H1 (cell line): Measurements from ENCODE around the gene RBM42. TPM values are rescaled to one million over a fixed set of nuclear protein-coding genes. Genes with fewer than 3 reads are reported as not detected.

Experiments
- CTCF ChIA-PET: fragments of 300-600 bp; sonication (Branson Sonifier 250); formaldehyde crosslinking; loops from one replicate; lab custom pipeline; 2021; ENCODE audit not compliant: partially characterized antibody; lab: Charles Lee
- POLR2A ChIA-PET: fragments of 300-600 bp; sonication (Branson Sonifier 250); formaldehyde crosslinking; loops from one replicate; lab custom pipeline; 2021; ENCODE audit warnings: inconsistent platforms; ENCODE audit not compliant: partially characterized antibody; lab: Charles Lee
- DNase-seq, 2 experiments: peaks; one replicate each; pipeline versions ENCODE4 v3.0.0 to v3.0.0-alpha.2; 2010 to 2022; ENCODE audit warnings: low spot score in 2 of 2, low read depth in 1 of 2, mixed read lengths in 1 of 2
- FAIRE-seq: peaks from 2 replicates; lab custom pipeline; 2011; peaks lifted over from hg19 to GRCh38; lab: Jason Lieb, UNC
- H2AFZ ChIP-seq: 2 replicates; pipeline ENCODE4 v1.8.1; 2012; ENCODE audit warnings: low read length, inconsistent platforms
- H2AK5ac ChIP-seq: 2 replicates; pipeline ENCODE4 v1.6.1; 2013; ENCODE audit warnings: low read depth, low read length
- H2BK120ac ChIP-seq: replicated peaks from 2 replicates; pipeline ENCODE3; 2013; ENCODE audit warnings: low read depth, low read length, inconsistent platforms
- H2BK12ac ChIP-seq: 2 replicates; pipeline ENCODE4 v1.6.1; 2013; ENCODE audit warnings: low read depth, low read length
- H2BK15ac ChIP-seq: 2 replicates; pipeline ENCODE4 v1.6.1; 2013; ENCODE audit warnings: low read length
- H2BK20ac ChIP-seq: 2 replicates; pipeline ENCODE4 v1.6.1; 2013; ENCODE audit warnings: low read length
- H2BK5ac ChIP-seq: 2 replicates; pipeline ENCODE4 v1.6.1; 2013; ENCODE audit warnings: low read depth, low read length
- H3K14ac ChIP-seq: 2 replicates; pipeline ENCODE4 v1.6.1; 2013; ENCODE audit warnings: inconsistent platforms; ENCODE audit not compliant: insufficient read length
- H3K18ac ChIP-seq: 2 replicates; pipeline ENCODE4 v1.6.1; 2013; ENCODE audit warnings: low read length; ENCODE audit errors: extremely low read depth
- H3K23ac ChIP-seq: 2 replicates; pipeline ENCODE4 v1.6.1; 2013; ENCODE audit warnings: inconsistent platforms; ENCODE audit not compliant: insufficient read length
- H3K23me2 ChIP-seq: 2 replicates; pipeline ENCODE4 v1.6.1; 2013; ENCODE audit warnings: low read depth, low read length
- H3K27ac ChIP-seq: 2 replicates; pipeline ENCODE4 v1.6.1; 2011; ENCODE audit warnings: low read depth, low read length, inconsistent platforms
- H3K27me3 ChIP-seq, 4 experiments: replicated peaks in 1 of 4; 1 replicate in 1 of 4; 2 replicates in 3 of 4; pipeline versions ENCODE4 v1.6.1 to v1.8.1; 2011 to 2013; ENCODE audit warnings: low read length in 3 of 4, mild to moderate bottlenecking in 3 of 4, inconsistent platforms in 2 of 4, mixed read lengths in 2 of 4, moderate library complexity in 1 of 4; ENCODE audit not compliant: control insufficient read depth in 3 of 4, insufficient read depth in 3 of 4; ENCODE audit errors: extremely low read depth in 1 of 4
- H3K36me3 ChIP-seq, 4 experiments: 2 replicates each; pipeline versions ENCODE4 v1.6.1 to v1.8.1; 2011 to 2013; ENCODE audit warnings: mild to moderate bottlenecking in 4 of 4, low read length in 3 of 4, moderate library complexity in 2 of 4, control low read depth in 1 of 4, inconsistent platforms in 1 of 4; ENCODE audit not compliant: insufficient read depth in 4 of 4, control insufficient read depth in 2 of 4
- H3K4ac ChIP-seq: replicated peaks from 2 replicates; pipeline ENCODE3; 2013; ENCODE audit warnings: low read length, low read depth, mixed read lengths, inconsistent platforms; ENCODE audit not compliant: insufficient read length
- H3K4me1 ChIP-seq, 4 experiments: replicated peaks in 1 of 4; 1 replicate in 1 of 4; 2 replicates in 3 of 4; pipeline versions ENCODE4 v1.6.1 to v1.8.1; 2011 to 2013; ENCODE audit warnings: low read length in 3 of 4, inconsistent platforms in 2 of 4, mixed read lengths in 1 of 4; ENCODE audit not compliant: insufficient read depth in 4 of 4, control insufficient read depth in 3 of 4
- H3K4me2 ChIP-seq, 2 experiments: 2 replicates each; pipeline versions ENCODE4 v1.6.1 to v1.8.1; 2011 to 2013; ENCODE audit warnings: low read depth in 2 of 2, low read length in 2 of 2, control low read depth in 1 of 2, inconsistent platforms in 1 of 2, mild to moderate bottlenecking in 1 of 2; ENCODE audit not compliant: insufficient read depth in 1 of 2
- H3K4me3 ChIP-seq, 4 experiments: fragments of 200-600, 300-600 bp in 1 of 4; sonication (generic), shearing (Covaris generic), sonication (Bioruptor Twin) in 1 of 4; 2 replicates each; pipeline versions ENCODE4 v1.5.1 to v1.8.1; 2011 to 2016; ENCODE audit warnings: low read length in 4 of 4, low read depth in 3 of 4, control low read depth in 2 of 4, inconsistent platforms in 2 of 4, mild to moderate bottlenecking in 2 of 4, mixed read lengths in 1 of 4, moderate library complexity in 1 of 4; ENCODE audit not compliant: insufficient read depth in 2 of 4; ENCODE audit errors: extremely low read depth in 1 of 4
- H3K56ac ChIP-seq: replicated peaks from 2 replicates; pipeline ENCODE3; 2013; ENCODE audit warnings: low read depth, mild to moderate bottlenecking, mixed read lengths, low read length, inconsistent platforms; ENCODE audit not compliant: insufficient read length
- H3K79me1 ChIP-seq: 2 replicates; pipeline ENCODE4 v1.6.1; 2013; ENCODE audit warnings: low read depth, low read length, control low read depth
- H3K79me2 ChIP-seq, 2 experiments: 2 replicates each; pipeline versions ENCODE4 v1.6.1 to v1.8.1; 2012 to 2013; ENCODE audit warnings: low read length in 2 of 2, mild to moderate bottlenecking in 2 of 2, inconsistent platforms in 1 of 2; ENCODE audit not compliant: insufficient read depth in 2 of 2, control insufficient read depth in 1 of 2
- H3K9ac ChIP-seq, 4 experiments: replicated peaks in 1 of 4; 1 replicate in 1 of 4; 2 replicates in 3 of 4; pipeline versions ENCODE4 v1.6.1 to v1.8.1; 2011 to 2013; ENCODE audit warnings: low read depth in 3 of 4, low read length in 3 of 4, control low read depth in 2 of 4, mild to moderate bottlenecking in 2 of 4, moderate library complexity in 2 of 4, inconsistent platforms in 1 of 4; ENCODE audit errors: extremely low read depth in 1 of 4
- H3K9me3 ChIP-seq, 2 experiments: 2 replicates each; pipeline versions ENCODE4 v1.6.1 to v1.8.1; 2012 to 2013; ENCODE audit warnings: mild to moderate bottlenecking in 2 of 2, moderate library complexity in 2 of 2, control low read depth in 1 of 2, inconsistent platforms in 1 of 2, low read depth in 1 of 2, low read length in 1 of 2, mixed read lengths in 1 of 2; ENCODE audit not compliant: insufficient read depth in 2 of 2
- H4K20me1 ChIP-seq, 2 experiments: replicated peaks in 1 of 2; 2 replicates each; pipeline versions ENCODE3 to v1.8.1; 2011 to 2013; ENCODE audit warnings: inconsistent platforms in 2 of 2, low read length in 2 of 2, mild to moderate bottlenecking in 1 of 2; ENCODE audit not compliant: insufficient read depth in 2 of 2, control insufficient read depth in 1 of 2
- H4K5ac ChIP-seq: 2 replicates; pipeline ENCODE4 v1.6.1; 2013; ENCODE audit warnings: low read length, low read depth, mixed read lengths, inconsistent platforms; ENCODE audit not compliant: insufficient read length
- H4K8ac ChIP-seq: 2 replicates; pipeline ENCODE4 v1.8.0; 2013; ENCODE audit warnings: mild to moderate bottlenecking, moderate library complexity, low read length, inconsistent platforms; ENCODE audit not compliant: insufficient read depth; ENCODE audit errors: extremely low read depth
- H4K91ac ChIP-seq: replicated peaks from 2 replicates; pipeline ENCODE3; 2013; ENCODE audit warnings: low read length, mixed read lengths, inconsistent platforms; ENCODE audit not compliant: insufficient read length
- ATF2 ChIP-seq: IDR thresholded peaks from 2 replicates; pipeline ENCODE4 v1.6.1; 2012; ENCODE audit warnings: low read length, inconsistent platforms
- CBX5 ChIP-seq: fragments of 300-800, 300-1000 bp; sonication (generic); IDR thresholded peaks from 2 replicates; pipeline ENCODE4 v1.7.1; 2016; ENCODE audit warnings: antibody characterized with exemption, low read length, low read depth
- CEBPB ChIP-seq: IDR thresholded peaks from 2 replicates; pipeline ENCODE4 v1.6.1; 2012; ENCODE audit warnings: low read depth, low read length
- CHD2 ChIP-seq: IDR thresholded peaks from 2 replicates; pipeline ENCODE4 v1.6.1; 2012; ENCODE audit warnings: low read length, improper control_type of control experiment
- E2F6 ChIP-seq: IDR thresholded peaks from 2 replicates; pipeline ENCODE4 v1.6.1; 2012; ENCODE audit warnings: inconsistent platforms
- GABPA ChIP-seq: IDR thresholded peaks from 2 replicates; pipeline ENCODE4 v1.6.1; 2011; ENCODE audit warnings: mild to moderate bottlenecking, low read length, moderate library complexity, borderline replicate concordance; ENCODE audit not compliant: insufficient read depth
- MAFK ChIP-seq: IDR thresholded peaks from 2 replicates; pipeline ENCODE4 v1.6.1; 2012; ENCODE audit warnings: low read depth, mild to moderate bottlenecking, improper control_type of control experiment, low read length
- NANOG ChIP-seq: IDR thresholded peaks from 2 replicates; pipeline ENCODE4 v1.6.1; 2011; ENCODE audit warnings: low read length, low read depth, mild to moderate bottlenecking, inconsistent platforms; ENCODE audit not compliant: insufficient read depth, poor library complexity, severe bottlenecking
- RBBP5 ChIP-seq: IDR thresholded peaks from 2 replicates; pipeline ENCODE4 v1.7.1; 2012; ENCODE audit warnings: low read depth, mild to moderate bottlenecking, inconsistent platforms, low read length, moderate library complexity, borderline replicate concordance
- SIRT6 ChIP-seq: IDR thresholded peaks from one replicate; pipeline ENCODE4 v1.7.1; 2012; ENCODE audit warnings: low read length, inconsistent platforms
- SP1 ChIP-seq: IDR thresholded peaks from 2 replicates; pipeline ENCODE4 v1.6.1; 2011; ENCODE audit warnings: low read depth, low read length
- SRF ChIP-seq: IDR thresholded peaks from 2 replicates; pipeline ENCODE4 v1.6.1; 2011; ENCODE audit warnings: mild to moderate bottlenecking, low read depth, low read length, moderate library complexity
- TBP ChIP-seq: IDR thresholded peaks from 2 replicates; pipeline ENCODE4 v1.6.1; 2011; ENCODE audit warnings: low read depth, low read length, improper control_type of control experiment
- WGBS, 2 experiments: shearing (Covaris generic) in 1 of 2; methylation state at CpG; one replicate each; pipeline versions ENCODE4 v1.1.6 to v1.1.7; 2013 to 2015; ENCODE audit warnings: low lambda C conversion rate in 2 of 2, mixed read lengths in 2 of 2, inconsistent platforms in 1 of 2, low coverage in 1 of 2, missing lambda C conversion rate in 1 of 2; ENCODE audit not compliant: insufficient replicate concordance in 2 of 2, insufficient coverage in 1 of 2, insufficient read length in 1 of 2; ENCODE audit errors: extremely low coverage in 1 of 2, missing lambda C conversion rate in 1 of 2; 5-methylcytosine and 5-hydroxymethylcytosine counted together
- polyA plus RNA-seq, 7 experiments: library from polyadenylated mRNA; depleted of rRNA in 3 of 7; stranded (reverse) in 5 of 7; unstranded in 2 of 7; fragments of >200 nt in 5 of 7; fragments of 200-250 nt in 2 of 7; gene quantifications; 1 replicate in 5 of 7; 2 replicates in 1 of 7; 4 replicates in 1 of 7; pipeline versions ENCODE4 v1.2.1 to v1.2.3, GENCODE V29; 2011 to 2013; ENCODE audit warnings: missing spikeins in 2 of 7, mixed read lengths in 2 of 7
- total RNA-seq: library from RNA; stranded (reverse); fragmentation: NEBNext Ultra II Directional; extraction: Animal tissue kit (Norgen Biotek cat#: 25700); gene quantifications from 2 replicates; pipeline ENCODE4 v1.2.1, GENCODE V29; 2021

RBM42 gene
- total and polyA plus RNA-seq, 2 of the 8 experiments (the other 6 are each of a cell fraction or from before 2014, with no cell fraction given) = 59.8 to 80.8 TPM

GRCh38 chr19:35607661-35608060, 21.2 kb upstream of the RBM42 start:
- Histone ChIP-seq H3K4me1 (no peaks in the 10 kb centered on the region; a peak in 1 of 7 replicates), H3K27me3 (peaks cover 0 to 3% (median 0%) of the 10 kb centered on the region in 4 experiments; a peak in 1 of 7 replicates), H4K8ac (no peak overlapping the region), H3K4ac (no peak overlapping the region), H2AFZ (no peak overlapping the region), H2BK5ac (no peak overlapping the region), H3K4me2 (no peak overlapping the region), H4K91ac (no peak overlapping the region), H3K18ac (no peak overlapping the region), H2BK20ac (no peak overlapping the region), H3K79me1 (no peaks in the 10 kb centered on the region), H3K79me2 (no peaks in the 10 kb centered on the region), H3K23ac (no peak overlapping the region), H3K14ac (no peak overlapping the region), H3K9ac (no peak overlapping the region), H3K4me3 (no peak overlapping the region), H3K56ac (no peak overlapping the region), H3K27ac (no peak overlapping the region), H3K9me3 (peaks cover 5 to 8% of the 10 kb centered on the region in 2 experiments), H2BK15ac (no peak overlapping the region), H3K36me3 (no peaks in the 10 kb centered on the region), H3K23me2 (peaks cover 3% of the 10 kb centered on the region; the same call in 1 of the 2 replicates), H2BK120ac (no peak overlapping the region), H2BK12ac (no peak overlapping the region), H4K20me1 (no peaks in the 10 kb centered on the region), H2AK5ac (no peak overlapping the region), H4K5ac (no peak overlapping the region)
- WGBS, 2 experiments = 86% methylated on average over 2 of the region's 3 CpGs; no CpG with 5 or more reads in 1 of the 2 experiments
- ChIA-PET CTCF (interaction anchor here (0.7 to 1.3 kb wide), 3 partner anchors 15 to 55 kb away, joined by 3 to 5 read pairs (median 3); no protein-coding TSS in a partner anchor), POLR2A (no interaction called here)
- DNase-seq (no peak), FAIRE-seq (no peak)
- TF ChIP-seq ATF2 (no peak), CEBPB (no peak), GABPA (no peak), TBP (no peak), CHD2 (no peak), SIRT6 (no peak), CBX5 (no peak), SRF (no peak), MAFK (no peak), RBBP5 (no peak), E2F6 (no peak), NANOG (no peak), SP1 (no peak)
